Uterus (tissue), 4 donors: ENCODE results near the gene HES4. TPM values are rescaled to one million over a fixed set of nuclear protein-coding genes. Genes with fewer than 3 reads are reported as not detected.

Experiments
- DNase-seq, 2 donors: peaks; one replicate each; pipeline ENCODE4 v3.0.0-alpha.2; 2019 to 2020
- H3K27ac ChIP-seq, 2 donors: fragments of 200-600 bp; sonication (generic); 1 replicate in 1 of 2; 2 replicates in 1 of 2; pipeline ENCODE4 v1.5.1; 2016 to 2018
- H3K27me3 ChIP-seq, 2 donors: fragments of 200-600 bp; sonication (generic); one replicate each; pipeline ENCODE4 v1.5.1; 2018 to 2019; ENCODE audit warnings: control low read depth in 1 of 2
- H3K36me3 ChIP-seq, 2 donors: fragments of 200-600 bp; sonication (generic); one replicate each; pipeline ENCODE4 v1.5.1; 2019; ENCODE audit warnings: control low read depth in 1 of 2
- H3K4me1 ChIP-seq, 2 donors: fragments of 200-600 bp; sonication (generic); one replicate each; pipeline ENCODE4 v1.5.1; 2018 to 2019; ENCODE audit warnings: control low read depth in 1 of 2
- H3K4me3 ChIP-seq, 2 donors: fragments of 200-600 bp; sonication (generic); 1 replicate in 1 of 2; 2 replicates in 1 of 2; pipeline ENCODE4 v1.5.1; 2018 to 2019; ENCODE audit warnings: mild to moderate bottlenecking in 1 of 2
- H3K9me3 ChIP-seq, 2 donors: fragments of 200-600 bp; sonication (generic); one replicate each; pipeline ENCODE4 v1.5.1; 2019; ENCODE audit warnings: control low read depth in 1 of 2
- POLR2A ChIP-seq, 2 donors: fragments of 450-650 bp; IDR thresholded peaks; one replicate each; pipeline ENCODE4 v1.6.1; 2016; ENCODE audit warnings: antibody characterized with exemption in 2 of 2, mild to moderate bottlenecking in 1 of 2, moderate library complexity in 1 of 2
- intact Hi-C: fragments of 100-400 bp; cut with DNase I; formaldehyde crosslinking; loops from one replicate; pipeline ENCODE4 v1.15.1; 2023; ENCODE audit warnings: low total_unique reads
- total RNA-seq, 4 donors: library from RNA; depleted of rRNA in 3 of 4; stranded (reverse); fragments of >200 nt in 3 of 4; gene quantifications; one replicate each; pipeline versions ENCODE4 v1.1.0 to v1.2.4, GENCODE V29; 2014 to 2023
- TF ChIP-seq, protein P1 (sequence below), 4 experiments: fragments of 200-600 bp in 2 of 4; fragments of 450-650 bp in 2 of 4; sonication (generic) in 2 of 4; IDR thresholded peaks; one replicate each; pipeline ENCODE4 v1.5.1; 2016 to 2019; ENCODE audit warnings: antibody characterized with exemption in 4 of 4, mild to moderate bottlenecking in 2 of 4, moderate library complexity in 1 of 4
- donor health status: DM: yes; HTN: yes; CAD: no.

Gene HES4
- total RNA-seq, 4 donors from 2014 or later: 19.6 to 41.0 (median 36.3) TPM

DNA sequence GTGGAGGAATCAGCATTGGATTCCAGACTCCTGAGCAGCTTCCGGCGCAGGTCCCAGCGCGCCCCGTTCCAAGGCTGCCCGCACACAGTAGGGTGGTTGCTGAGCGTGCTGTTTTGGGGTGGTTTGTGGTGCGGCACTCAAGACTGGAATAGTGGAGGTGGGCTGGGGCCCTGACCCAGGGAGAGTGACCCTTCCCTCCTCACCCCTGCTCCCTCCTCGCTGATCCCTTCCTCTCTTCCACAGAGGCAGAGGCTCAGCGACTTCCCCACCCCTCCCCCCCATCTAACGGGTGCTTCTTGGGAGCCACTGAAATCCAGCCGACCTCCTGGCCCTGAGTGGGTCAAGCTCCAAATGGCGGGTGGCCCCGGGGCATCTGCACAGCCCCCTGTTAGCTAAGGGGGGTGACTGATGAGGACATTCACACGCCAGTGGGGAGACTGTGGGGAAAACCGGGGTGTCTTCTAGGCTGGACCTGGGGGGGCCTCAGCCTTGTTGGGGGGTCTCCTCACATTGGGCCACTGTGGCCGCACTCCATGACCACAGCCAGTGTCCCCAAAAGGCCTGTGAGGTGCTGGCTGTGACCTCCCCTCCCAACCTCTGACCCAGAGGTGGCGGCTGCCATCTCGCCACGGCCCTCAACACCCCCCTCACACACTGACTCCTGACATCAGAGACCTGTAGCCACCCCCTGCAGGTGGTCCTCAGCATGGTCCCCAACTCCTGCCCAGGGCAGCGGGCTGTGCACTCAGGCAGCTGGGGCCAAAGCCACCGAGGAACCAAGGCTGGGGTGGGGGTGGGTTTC lies 3.9 kb upstream of the HES4 start:
- no peak overlapping the region for H3K27ac ChIP-seq
- no peak for TF ChIP-seq POLR2A (IDR thresholded peaks at IDR 0.05)
- TF ChIP-seq, protein P1, sequence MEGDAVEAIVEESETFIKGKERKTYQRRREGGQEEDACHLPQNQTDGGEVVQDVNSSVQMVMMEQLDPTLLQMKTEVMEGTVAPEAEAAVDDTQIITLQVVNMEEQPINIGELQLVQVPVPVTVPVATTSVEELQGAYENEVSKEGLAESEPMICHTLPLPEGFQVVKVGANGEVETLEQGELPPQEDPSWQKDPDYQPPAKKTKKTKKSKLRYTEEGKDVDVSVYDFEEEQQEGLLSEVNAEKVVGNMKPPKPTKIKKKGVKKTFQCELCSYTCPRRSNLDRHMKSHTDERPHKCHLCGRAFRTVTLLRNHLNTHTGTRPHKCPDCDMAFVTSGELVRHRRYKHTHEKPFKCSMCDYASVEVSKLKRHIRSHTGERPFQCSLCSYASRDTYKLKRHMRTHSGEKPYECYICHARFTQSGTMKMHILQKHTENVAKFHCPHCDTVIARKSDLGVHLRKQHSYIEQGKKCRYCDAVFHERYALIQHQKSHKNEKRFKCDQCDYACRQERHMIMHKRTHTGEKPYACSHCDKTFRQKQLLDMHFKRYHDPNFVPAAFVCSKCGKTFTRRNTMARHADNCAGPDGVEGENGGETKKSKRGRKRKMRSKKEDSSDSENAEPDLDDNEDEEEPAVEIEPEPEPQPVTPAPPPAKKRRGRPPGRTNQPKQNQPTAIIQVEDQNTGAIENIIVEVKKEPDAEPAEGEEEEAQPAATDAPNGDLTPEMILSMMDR (IDR thresholded peaks at IDR 0.05): no peak
- H3K36me3 ChIP-seq: no peaks in the 10 kb centered on the region
- no peak overlapping the region for H3K4me3 ChIP-seq
- peaks cover 0 to 5% of the 10 kb centered on the region in 2 donors for H3K4me1 ChIP-seq
- H3K27me3 ChIP-seq: peaks cover 0 to 4% of the 10 kb centered on the region in 2 donors
- peak; percentile 14 to 15 for DNase-seq
- no peaks in the 10 kb centered on the region for H3K9me3 ChIP-seq
- intact Hi-C loops: no loop called here

DNA sequence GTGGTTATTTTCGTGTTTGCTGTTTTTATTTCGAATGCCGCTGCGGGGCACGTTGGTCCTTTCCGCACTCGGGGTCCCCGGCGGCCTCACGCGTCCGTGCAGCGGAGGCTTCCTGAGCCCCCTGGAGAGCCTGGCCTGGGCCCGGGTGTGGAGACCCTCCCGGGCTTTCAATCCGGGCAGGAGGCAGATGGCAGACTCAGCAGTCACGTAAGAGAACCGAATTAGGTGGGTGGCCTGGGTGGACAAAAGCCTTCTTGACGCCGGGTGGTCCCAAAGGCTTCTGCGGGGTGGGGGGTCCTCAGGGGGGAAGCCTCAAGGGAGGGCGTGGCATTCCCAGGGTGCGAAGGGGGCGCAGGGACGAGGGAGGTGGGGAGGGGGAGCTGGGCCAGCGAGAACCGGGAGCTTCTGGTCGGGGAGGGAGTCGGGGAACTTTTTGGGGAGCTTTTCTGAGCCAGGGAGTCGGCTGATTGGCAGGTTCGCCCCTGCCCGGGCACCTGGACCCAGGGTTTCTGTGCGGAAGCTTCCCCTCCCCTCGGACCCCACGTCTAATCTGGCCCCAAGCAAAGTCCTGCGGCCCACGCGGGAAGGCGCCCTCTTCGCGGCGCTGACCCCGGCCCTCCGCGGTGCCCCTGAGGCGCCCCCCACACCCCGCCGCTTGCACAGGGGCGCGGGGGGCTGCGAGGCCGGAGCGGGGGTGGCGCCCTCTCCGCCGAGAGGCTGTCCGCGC lies 1.3 kb upstream of the HES4 start:
- peak; percentile 34 to 39 for DNase-seq
- peak overlapping the region; percentile 93 to 94 for H3K27ac ChIP-seq
- intact Hi-C loops: no loop called here
- no peaks in the 10 kb centered on the region for H3K36me3 ChIP-seq
- no peaks in the 10 kb centered on the region for H3K9me3 ChIP-seq
- TF ChIP-seq, protein P1 (IDR thresholded peaks at IDR 0.05): no peak
- TF ChIP-seq POLR2A (IDR thresholded peaks at IDR 0.05): no peak
- peak overlapping the region; percentile 53 to 60 for H3K4me3 ChIP-seq
- peaks cover 0 to 4% of the 10 kb centered on the region in 2 donors for H3K27me3 ChIP-seq
- H3K4me1 ChIP-seq: peaks cover 0 to 5% of the 10 kb centered on the region in 2 donors

DNA sequence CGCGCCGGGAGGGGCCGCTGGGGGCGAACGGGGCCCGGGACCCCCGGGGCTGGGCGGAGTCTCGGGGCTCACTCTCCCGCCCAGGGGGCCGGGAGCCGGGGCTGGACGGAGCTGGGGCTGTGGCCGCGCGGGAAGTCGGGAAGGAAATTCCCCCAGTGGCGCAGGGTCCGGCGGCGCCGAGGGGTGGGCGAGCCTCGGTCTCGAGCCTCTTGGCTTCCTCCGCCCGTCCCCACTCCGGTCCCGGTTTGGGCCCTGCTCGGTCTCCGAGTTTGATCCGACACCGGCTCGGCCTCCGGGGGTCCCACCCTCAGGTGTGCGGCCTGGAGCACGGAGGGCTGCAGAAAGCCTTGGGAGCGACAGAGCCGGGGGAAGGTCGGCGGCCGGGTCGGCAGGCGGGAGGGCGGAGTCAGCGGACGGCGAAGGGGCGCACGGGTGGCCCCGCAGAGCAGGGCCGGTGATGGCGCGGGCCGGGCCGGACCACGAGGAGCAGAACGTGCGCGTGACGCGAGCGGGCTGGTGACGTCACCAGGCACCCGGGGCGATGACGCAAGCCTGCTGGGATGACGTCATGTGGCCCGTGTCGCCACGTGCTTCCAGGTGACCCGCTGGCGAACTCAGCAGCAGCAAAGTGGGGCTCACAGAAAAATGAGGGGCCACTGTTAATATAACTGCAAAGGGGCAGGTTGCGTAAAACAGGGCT lies 610 bp upstream of the HES4 start:
- Histone ChIP-seq H3K27ac (peak overlapping the region; percentile 93 to 94), H3K4me3 (peak overlapping the region; percentile 53 to 60), H3K36me3 (no peaks in the 10 kb centered on the region), H3K4me1 (peaks cover 0 to 5% of the 10 kb centered on the region in 2 donors), H3K9me3 (no peaks in the 10 kb centered on the region), H3K27me3 (peaks cover 0 to 4% of the 10 kb centered on the region in 2 donors)
- peak; percentile 77 to 85 for DNase-seq
- TF ChIP-seq POLR2A (IDR thresholded peaks at IDR 0.05): peak; percentile 50 to 72
- TF ChIP-seq, protein P1 (IDR thresholded peaks at IDR 0.05): peak in 2 of 4 experiments; percentile 9 to 31
- intact Hi-C loops: no loop called here

DNA sequence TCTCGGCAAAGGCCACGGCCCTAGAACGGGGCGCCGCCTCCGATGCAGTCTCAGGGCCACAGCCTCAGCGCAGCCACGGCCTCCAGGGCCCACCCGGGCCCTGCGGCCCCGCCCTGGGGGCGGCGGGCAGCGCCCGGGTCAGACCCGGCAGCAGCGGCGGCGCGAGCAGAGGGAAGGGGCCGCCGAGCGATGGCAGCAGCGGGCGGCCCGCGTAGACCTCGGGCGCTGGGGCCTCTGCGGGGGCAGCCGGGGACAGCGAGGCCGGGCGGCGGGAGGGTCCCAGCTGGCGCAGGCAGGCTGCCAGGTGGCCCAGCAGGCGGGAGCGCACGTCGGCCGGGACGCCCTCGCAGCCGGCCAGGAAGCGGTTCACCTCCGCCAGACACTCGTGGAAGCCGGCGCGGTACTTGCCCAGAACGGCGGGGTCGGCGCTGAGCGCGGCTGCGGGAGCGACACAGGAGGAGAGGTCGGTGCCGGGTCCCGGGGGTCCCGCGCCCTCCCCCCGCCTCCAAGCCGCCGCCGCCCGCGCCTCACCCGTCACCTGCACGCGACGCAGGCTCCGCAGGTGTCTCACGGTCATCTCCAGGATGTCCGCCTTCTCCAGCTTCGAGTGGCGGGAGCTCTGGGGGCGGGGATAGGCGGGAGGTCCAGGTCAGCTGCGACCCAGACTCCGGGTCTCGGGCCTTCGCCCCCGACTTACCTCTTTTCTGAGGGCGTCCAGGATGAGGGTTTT lies 737 bp downstream of the HES4 start:
- peak overlapping the region; percentile 93 to 94 for H3K27ac ChIP-seq
- H3K36me3 ChIP-seq: no peaks in the 10 kb centered on the region
- peak overlapping the region; percentile 53 to 60 for H3K4me3 ChIP-seq
- no peaks in the 10 kb centered on the region for H3K9me3 ChIP-seq
- intact Hi-C loops: no loop called here
- H3K4me1 ChIP-seq: no peaks in the 10 kb centered on the region
- TF ChIP-seq, protein P1 (IDR thresholded peaks at IDR 0.05): peak in 1 of 4 experiments; percentile 8
- peak in 1 of 2 donors; percentile 24 for TF ChIP-seq POLR2A (IDR thresholded peaks at IDR 0.05)
- H3K27me3 ChIP-seq: peaks cover 0 to 4% of the 10 kb centered on the region in 2 donors
- DNase-seq: peak; percentile 26 to 30
